PC-3 (cell line): ENCODE measurements around the gene NBPF3.

Experiments used
- CTCF ChIP-seq: fragments of 300-600 bp; sonication (generic); conservative IDR thresholded peaks from 2 replicates; pipeline ENCODE4 v1.5.1; 2017; ENCODE audit warnings: antibody characterized with exemption, low read depth, mild to moderate bottlenecking, low read length
- EZH2 ChIP-seq: fragments of 300-600 bp; sonication (generic); IDR thresholded peaks from one replicate; pipeline ENCODE4 v1.6.1; 2017; ENCODE audit warnings: antibody characterized with exemption, mild to moderate bottlenecking, low read length; ENCODE audit not compliant: unreplicated experiment
- EZH2phosphoT487 ChIP-seq: fragments of 300-600 bp; sonication (generic); IDR thresholded peaks from 2 replicates; pipeline ENCODE4 v1.6.1; 2018; ENCODE audit warnings: mild to moderate bottlenecking, antibody characterized with exemption, low read length, borderline replicate concordance

- TF ChIP-seq CTCF, result no peak
- no peak for TF ChIP-seq EZH2
- no peak for TF ChIP-seq EZH2phosphoT487
Observed at GRCh38 chr1:21534146-21534545, 94.2 kb downstream of the NBPF3 start.
